ENCODE data around the gene SLC8A1.

Gene SLC8A1

GRCh38 chr2:40260437-40260836 is 191.5 kb downstream of the SLC8A1 start:
- no peak for ATAC-seq
- no peak for TF ChIP-seq TSHZ2 (CRISPR knock-in tag; IDR thresholded peaks at IDR 0.05)
- TF ChIP-seq ARNTL (CRISPR knock-in tag; IDR thresholded peaks at IDR 0.05; ENCODE audit: borderline replicate concordance, low read depth): no peak
- TF ChIP-seq ZC3H10 (CRISPR knock-in tag; IDR thresholded peaks at IDR 0.05): no peak
- no peak for TF ChIP-seq POU6F1 (CRISPR knock-in tag; IDR thresholded peaks at IDR 0.05; ENCODE audit: borderline replicate concordance, low read depth)
- no peak for TF ChIP-seq RARB (CRISPR knock-in tag; IDR thresholded peaks at IDR 0.05)
- TF ChIP-seq BACH2 (CRISPR knock-in tag; IDR thresholded peaks at IDR 0.05; ENCODE audit: borderline replicate concordance): no peak
- no peak for TF ChIP-seq ESRRG (CRISPR knock-in tag; IDR thresholded peaks at IDR 0.05)
- no peak for TF ChIP-seq CREB5 (CRISPR knock-in tag; IDR thresholded peaks at IDR 0.05; ENCODE audit: low read depth)
- no peak for TF ChIP-seq CSDC2 (CRISPR knock-in tag; IDR thresholded peaks at IDR 0.05)
- no peak for TF ChIP-seq ZFP3 (CRISPR knock-in tag; IDR thresholded peaks at IDR 0.05)
- TF ChIP-seq PATZ1 (CRISPR knock-in tag; IDR thresholded peaks at IDR 0.05; ENCODE audit: borderline replicate concordance): no peak
- TF ChIP-seq PPARA (CRISPR knock-in tag; IDR thresholded peaks at IDR 0.05; ENCODE audit: borderline replicate concordance): no peak
- TF ChIP-seq CSRNP3 (CRISPR knock-in tag; IDR thresholded peaks at IDR 0.05): no peak
- no peak for TF ChIP-seq TCF4 (CRISPR knock-in tag; IDR thresholded peaks at IDR 0.05; ENCODE audit: borderline replicate concordance)
- no peak for TF ChIP-seq TOX (CRISPR knock-in tag; IDR thresholded peaks at IDR 0.05; ENCODE audit: borderline replicate concordance)
- TF ChIP-seq ZFP30 (CRISPR knock-in tag; IDR thresholded peaks at IDR 0.05): no peak
- no peak for TF ChIP-seq GLIS3 (CRISPR knock-in tag; IDR thresholded peaks at IDR 0.05)
- no peak for TF ChIP-seq OSR1 (CRISPR knock-in tag; IDR thresholded peaks at IDR 0.05)

GRCh38 chr2:40259900-40260299 is 192.0 kb downstream of the SLC8A1 start:
- TF ChIP-seq PPARA (CRISPR knock-in tag; IDR thresholded peaks at IDR 0.05; ENCODE audit: borderline replicate concordance) (no peak), ZFP30 (CRISPR knock-in tag; IDR thresholded peaks at IDR 0.05) (no peak), ZC3H10 (CRISPR knock-in tag; IDR thresholded peaks at IDR 0.05) (no peak), OSR1 (CRISPR knock-in tag; IDR thresholded peaks at IDR 0.05) (no peak), BACH2 (CRISPR knock-in tag; IDR thresholded peaks at IDR 0.05; ENCODE audit: borderline replicate concordance) (no peak), SNAI2 (CRISPR knock-in tag; IDR thresholded peaks at IDR 0.05) (no peak), CSDC2 (CRISPR knock-in tag; IDR thresholded peaks at IDR 0.05) (no peak), GLIS3 (CRISPR knock-in tag; IDR thresholded peaks at IDR 0.05) (no peak), ZNF70 (CRISPR knock-in tag; IDR thresholded peaks at IDR 0.05) (no peak), CREB5 (CRISPR knock-in tag; IDR thresholded peaks at IDR 0.05; ENCODE audit: low read depth) (no peak), TCF4 (CRISPR knock-in tag; IDR thresholded peaks at IDR 0.05; ENCODE audit: borderline replicate concordance) (no peak), ISL1 (CRISPR knock-in tag; IDR thresholded peaks at IDR 0.05) (no peak), TOX (CRISPR knock-in tag; IDR thresholded peaks at IDR 0.05; ENCODE audit: borderline replicate concordance) (no peak), ZNF565 (CRISPR knock-in tag; conservative IDR thresholded peaks at IDR 0.05; ENCODE audit: low read depth) (no peak), CSRNP3 (CRISPR knock-in tag; IDR thresholded peaks at IDR 0.05) (no peak)
- ATAC-seq: no peak

Data from SK-N-SH treated with all-trans-retinoic acid at 6 μM for 48 hours (cell line).